HPDE6-E6E7 (cell line): ENCODE data around the gene MYO1D.
A peak's percentile ranks its signal among the peaks of the same experiment; 100 is the strongest.
"Not testable (repeated sequence)": the region's sequence is repeated elsewhere in the genome, so short reads cannot be mapped to it uniquely, and the experiment has no call there.

Experiments used
- DNase-seq: peaks from one replicate; pipeline ENCODE4 v3.0.0; 2011; ENCODE audit warnings: missing footprints; ENCODE audit errors: extremely low spot score

The MYO1D gene

DNA sequence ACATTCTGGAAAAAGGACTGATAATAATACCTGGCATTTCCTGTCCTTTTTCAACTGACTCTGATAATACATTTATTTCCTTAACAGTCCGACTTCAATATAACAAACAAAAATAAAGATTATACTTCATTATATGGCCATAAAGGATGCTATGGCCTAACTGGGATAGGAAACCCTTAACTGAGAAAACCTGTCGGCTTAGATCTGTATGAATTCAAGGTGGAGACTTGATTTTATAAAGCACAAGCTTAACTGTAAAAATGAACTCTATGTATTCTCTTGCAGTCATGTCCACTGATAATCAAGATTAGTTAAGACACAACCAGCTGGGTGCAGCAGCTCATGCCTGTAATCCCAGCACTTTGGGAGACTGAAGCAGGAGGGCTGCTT is 102.2 kb downstream of the MYO1D start:
- DNase-seq, result no peak

GRCh38 chr17:32773856-32774694 is 102.8 kb downstream of the MYO1D start:
- DNase-seq, result no peak

GRCh38 chr17:32772453-32773025 is 104.4 kb downstream of the MYO1D start:
- DNase-seq, result no peak

GRCh38 chr17:32771396-32771795 is 105.5 kb downstream of the MYO1D start:
- DNase-seq, result no peak

DNA sequence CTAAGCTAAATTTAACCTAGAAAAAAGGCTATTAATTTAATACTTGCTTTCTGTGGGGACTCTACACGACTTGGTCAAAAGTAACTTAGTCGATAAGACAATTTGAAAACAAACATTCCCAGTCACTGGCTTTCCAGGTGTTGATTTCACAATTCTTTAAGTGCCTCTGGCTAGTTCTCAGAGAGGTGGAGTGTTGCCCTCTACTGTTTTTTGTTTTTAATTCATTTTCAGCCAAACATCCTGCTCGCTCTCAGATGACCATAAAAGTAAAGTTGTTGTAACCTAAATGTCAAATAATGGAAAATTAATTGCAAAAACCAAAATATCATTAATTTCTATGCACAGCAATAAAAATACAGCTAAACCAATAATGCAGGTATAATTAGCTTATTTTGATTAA is 107.1 kb downstream of the MYO1D start:
- peak; percentile 45 for DNase-seq

DNA sequence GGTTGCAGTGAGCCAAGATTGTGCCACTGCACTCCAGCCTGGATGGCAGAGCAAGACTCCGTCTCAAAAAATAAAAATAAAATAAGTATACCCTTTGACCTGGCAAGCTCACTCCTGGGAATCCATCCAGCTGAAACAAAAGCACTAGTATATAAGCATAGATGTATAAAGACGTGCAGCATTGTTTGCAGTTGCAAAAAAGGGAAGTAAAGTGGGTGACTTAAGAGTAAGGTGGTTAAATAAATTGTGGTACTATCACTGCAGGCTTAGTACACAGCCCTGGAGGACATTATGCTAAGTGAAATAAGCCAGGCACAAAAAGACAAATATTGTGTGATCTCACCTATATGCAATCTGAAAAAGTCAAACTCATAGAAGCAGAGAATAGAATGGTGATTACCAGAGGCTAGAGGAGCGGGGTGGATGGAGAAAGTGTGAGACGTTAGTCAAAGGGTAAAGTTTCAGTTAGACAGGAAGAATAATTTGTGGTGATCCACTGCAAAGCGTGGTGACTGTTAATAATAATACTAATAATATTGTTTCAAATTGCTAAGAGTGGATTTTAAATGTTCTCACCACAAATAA is 113.0 kb downstream of the MYO1D start:
- DNase-seq, result no peak

GRCh38 chr17:32759476-32759875 is 117.4 kb downstream of the MYO1D start:
- DNase-seq, result no peak

GRCh38 chr17:32757963-32758362 is 119.0 kb downstream of the MYO1D start:
- DNase-seq, result no peak

DNA sequence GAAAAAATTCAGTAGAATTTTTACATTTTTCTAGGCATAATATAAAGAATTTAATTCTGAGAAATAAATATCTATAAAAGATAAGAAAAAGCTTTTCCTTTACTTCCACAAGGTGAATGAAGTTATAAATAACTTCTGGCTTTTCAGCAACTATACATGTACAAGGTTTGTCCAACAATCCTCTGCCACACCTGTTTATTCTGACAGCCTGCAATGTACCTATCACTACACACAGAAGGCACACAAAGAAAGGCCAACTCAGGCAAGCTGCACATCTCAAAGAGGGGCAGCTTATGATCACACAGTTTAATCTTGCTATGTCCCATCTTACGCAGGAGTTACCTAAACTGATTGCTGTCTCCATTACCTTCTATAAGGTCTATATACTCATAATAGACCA is 120.2 kb downstream of the MYO1D start:
- DNase-seq, result no peak

DNA sequence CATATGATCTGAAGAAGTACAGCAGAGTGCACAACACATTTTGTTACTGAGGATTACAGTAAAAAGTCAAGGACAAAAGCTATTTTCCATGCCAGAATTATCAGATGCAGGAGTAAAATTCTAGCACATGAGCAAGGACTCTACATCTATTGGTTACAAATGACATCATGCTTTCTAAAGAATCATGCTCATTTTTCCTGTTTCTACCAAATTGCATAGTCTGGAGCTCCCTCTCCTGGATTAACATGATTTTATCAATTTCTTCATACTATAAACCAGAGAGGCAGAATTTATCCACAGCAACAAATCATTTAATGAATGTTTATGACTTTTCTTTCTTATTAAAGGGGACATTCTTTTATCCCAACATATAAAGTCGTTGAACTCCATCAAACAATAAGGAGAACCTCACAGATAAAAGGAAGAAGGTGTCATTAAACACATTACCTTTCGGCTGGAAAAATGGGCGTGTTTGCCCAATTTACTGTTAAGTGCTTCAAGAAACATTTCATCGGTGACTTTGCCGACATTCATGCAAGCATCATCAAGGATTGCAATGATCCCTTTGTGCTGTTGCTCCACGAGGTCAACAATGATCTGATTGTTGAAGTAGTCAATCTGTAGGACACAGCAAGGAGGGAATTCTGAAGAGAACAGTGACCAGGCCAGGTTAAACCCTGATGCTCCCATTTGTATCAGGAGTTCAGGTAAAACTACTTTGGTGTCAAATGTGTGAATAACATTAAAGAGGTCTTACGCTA is 121.7 kb downstream of the MYO1D start:
- peak; percentile 26 for DNase-seq

DNA sequence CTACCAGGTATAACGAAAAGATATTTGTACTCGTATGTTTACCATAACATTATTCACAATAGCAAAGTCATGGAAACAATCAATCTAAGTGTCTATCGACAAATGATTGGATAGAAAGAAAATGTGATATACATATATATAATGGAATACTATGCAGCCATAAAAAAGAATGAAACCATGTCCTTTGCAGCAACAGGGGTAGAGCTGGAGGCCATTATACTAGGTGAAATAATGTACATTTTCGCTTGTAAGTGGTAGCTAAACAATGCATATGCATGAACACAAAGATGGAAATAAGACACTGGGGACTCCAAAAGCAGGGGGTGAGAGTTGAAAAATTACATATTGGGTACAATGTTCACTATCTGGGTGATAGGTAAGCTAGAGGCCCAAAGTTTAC is 124.0 kb downstream of the MYO1D start:
- DNase-seq, result no peak

GRCh38 chr17:32747856-32748255 is 129.1 kb downstream of the MYO1D start:
- no peak for DNase-seq

- DNase-seq, result no peak
These were observed 130.2 kb downstream of the MYO1D start for GRCh38 chr17:32746698-32747097.

- no peak for DNase-seq
These were observed 130.6 kb downstream of the MYO1D start for GRCh38 chr17:32746280-32746679.

DNA sequence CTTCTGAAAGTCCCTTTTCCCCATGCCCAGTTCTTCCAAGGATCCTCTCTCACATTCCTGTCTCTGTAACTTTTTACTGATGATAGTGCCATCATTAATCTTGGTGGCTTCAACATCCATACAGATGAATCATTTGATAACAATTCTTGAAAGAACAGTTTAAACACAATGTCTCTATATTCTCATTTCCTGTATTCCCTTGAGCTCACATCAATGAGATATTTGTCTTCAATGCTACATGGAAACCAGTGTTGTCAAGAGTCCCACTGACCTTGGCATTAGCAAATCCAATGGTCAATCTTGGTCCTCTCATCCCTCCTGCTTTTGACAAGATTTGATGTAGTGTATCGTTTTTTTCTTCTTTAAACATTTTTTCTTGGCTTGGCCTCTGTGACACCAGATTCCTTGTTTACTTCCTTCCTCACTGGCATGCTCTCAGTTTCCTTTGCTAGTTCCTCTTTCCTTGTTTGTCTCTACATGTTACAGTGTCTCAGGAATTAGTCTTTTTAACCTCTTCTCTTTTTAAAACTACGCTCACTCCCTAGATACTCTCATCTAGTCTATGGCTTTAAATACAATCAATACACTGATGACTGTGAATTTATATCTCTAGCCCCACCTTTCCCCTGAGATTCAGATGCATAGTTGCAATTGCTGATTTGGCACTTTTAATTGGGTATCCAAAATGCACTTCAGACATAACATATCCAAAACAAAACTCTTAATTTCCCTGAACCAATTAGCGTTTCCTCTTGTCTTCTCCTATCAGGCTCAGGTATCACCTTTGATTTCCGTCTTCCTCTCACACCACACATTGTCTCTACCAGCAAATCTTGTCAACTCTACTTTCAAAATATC is 134.0 kb downstream of the MYO1D start:
- DNase-seq, result no peak

GRCh38 chr17:32741381-32741780 is 135.5 kb downstream of the MYO1D start:
- DNase-seq, result no peak

DNA sequence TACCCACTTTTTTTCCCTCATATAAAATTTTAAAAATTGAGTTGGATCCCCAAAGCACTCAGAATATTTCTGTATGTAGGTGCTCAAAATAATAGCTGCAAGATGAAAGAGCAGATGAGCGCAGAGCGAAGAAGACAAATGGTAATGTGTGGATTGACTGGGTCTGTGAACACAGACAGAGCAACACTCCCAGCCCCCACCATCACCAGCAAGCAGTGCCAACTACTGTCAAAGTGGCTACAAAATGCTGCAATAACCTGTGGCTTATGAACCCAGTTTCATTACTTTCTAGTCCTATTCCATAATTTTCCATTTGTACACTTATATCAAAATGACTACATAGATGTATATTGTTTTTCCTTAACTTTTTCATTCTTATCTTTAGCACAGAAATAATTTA is 137.2 kb downstream of the MYO1D start:
- DNase-seq, result no peak

GRCh38 chr17:32739151-32739550 is 137.8 kb downstream of the MYO1D start:
- not testable (repeated sequence) for DNase-seq

DNA sequence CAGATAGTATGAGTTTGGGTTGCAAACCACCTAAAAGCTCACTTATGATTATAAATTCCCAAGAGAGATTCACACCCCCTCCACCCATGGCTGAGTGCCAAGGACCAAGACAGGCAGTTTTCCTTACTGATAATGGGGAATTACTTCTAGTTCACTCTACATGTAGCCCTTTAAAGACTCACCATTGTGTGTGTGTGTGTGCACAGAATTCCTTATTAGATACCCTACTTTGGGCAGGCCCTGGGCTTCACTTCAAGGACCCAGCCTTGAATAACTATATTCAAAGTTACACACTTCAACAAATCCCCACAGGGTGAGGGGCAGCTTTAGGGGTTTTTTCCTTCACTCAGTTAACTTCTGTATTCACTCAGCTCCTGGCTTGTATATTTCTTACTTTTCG is 143.5 kb downstream of the MYO1D start:
- DNase-seq, result no peak

DNA sequence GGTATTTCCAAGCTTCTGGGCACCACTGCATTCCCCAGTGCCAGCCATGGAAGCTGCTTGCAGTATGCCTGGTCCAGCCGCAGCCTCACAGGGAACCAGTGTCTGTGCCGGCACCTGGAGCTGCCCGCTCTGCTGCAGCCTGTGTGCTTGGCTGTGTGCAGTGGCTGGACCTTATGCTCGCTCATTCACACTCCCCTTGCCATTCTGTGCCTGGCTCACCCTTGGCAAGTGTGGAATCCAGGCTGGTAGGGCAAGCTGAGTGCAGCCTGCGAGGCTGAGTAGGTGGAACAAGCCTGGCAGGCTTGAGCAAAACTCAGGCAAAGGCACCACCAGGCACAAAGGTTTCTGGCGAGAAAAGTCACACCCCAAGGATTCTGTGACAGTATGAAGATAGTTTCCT is 144.0 kb downstream of the MYO1D start:
- DNase-seq, result no peak

DNA sequence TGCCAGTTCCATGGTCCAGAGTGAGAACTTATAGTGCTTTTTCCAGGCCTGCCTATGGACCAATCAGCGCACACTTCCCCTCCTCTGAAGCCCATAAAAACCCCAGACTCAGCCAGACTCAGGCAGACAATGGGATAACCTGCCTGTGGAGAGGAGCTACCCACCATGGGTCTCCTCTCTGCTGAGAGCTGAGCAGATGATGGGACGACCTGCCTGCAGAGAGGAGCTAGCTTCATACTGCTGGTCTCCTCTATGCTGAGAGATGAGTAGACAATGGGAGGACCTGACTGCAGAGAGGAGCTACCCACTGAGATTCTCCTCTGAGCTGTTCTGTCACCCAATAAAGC is 144.7 kb downstream of the MYO1D start:
- DNase-seq, result no peak
